Vagina (tissue), 2 donors: ENCODE results near the gene SUN5.

ENCODE experiments used
- POLR2A ChIP-seq, 2 donors: fragments of 450-650 bp; IDR thresholded peaks; one replicate each; pipeline ENCODE4 v1.6.1; 2017; ENCODE audit warnings: antibody characterized with exemption in 2 of 2, mild to moderate bottlenecking in 2 of 2, moderate library complexity in 2 of 2
- TF ChIP-seq, protein P1 (sequence below), 3 experiments: fragments of 450-650 bp in 2 of 3; fragments of 200-600 bp in 1 of 3; sonication (generic) in 1 of 3; IDR thresholded peaks; one replicate each; pipeline ENCODE4 v1.5.1; 2017 to 2019; ENCODE audit warnings: antibody characterized with exemption in 3 of 3, mild to moderate bottlenecking in 2 of 3, moderate library complexity in 2 of 3

DNA sequence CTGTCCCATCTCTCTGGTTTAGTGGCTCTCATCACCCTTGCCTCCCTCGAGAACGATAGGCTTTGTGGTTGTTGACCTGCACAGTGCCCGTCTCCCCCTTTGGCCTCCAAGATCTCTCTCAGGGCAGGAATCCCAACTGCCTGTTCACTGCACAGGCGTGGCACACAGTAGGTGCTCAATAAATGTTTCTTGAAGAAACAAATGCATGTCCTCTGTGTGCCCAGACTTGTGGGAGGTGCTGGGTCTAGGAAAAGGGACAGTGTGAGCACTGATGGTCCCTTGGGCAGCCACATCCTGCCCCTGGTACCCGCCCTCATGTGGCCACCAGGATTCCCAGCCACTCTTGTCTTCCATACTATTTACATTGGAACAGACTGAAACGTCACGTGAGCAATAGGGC, 24.6 kb upstream of the SUN5 start:
- TF ChIP-seq, protein P1, sequence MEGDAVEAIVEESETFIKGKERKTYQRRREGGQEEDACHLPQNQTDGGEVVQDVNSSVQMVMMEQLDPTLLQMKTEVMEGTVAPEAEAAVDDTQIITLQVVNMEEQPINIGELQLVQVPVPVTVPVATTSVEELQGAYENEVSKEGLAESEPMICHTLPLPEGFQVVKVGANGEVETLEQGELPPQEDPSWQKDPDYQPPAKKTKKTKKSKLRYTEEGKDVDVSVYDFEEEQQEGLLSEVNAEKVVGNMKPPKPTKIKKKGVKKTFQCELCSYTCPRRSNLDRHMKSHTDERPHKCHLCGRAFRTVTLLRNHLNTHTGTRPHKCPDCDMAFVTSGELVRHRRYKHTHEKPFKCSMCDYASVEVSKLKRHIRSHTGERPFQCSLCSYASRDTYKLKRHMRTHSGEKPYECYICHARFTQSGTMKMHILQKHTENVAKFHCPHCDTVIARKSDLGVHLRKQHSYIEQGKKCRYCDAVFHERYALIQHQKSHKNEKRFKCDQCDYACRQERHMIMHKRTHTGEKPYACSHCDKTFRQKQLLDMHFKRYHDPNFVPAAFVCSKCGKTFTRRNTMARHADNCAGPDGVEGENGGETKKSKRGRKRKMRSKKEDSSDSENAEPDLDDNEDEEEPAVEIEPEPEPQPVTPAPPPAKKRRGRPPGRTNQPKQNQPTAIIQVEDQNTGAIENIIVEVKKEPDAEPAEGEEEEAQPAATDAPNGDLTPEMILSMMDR (IDR thresholded peaks at IDR 0.05): no peak
- no peak for TF ChIP-seq POLR2A (IDR thresholded peaks at IDR 0.05)
